ENCODE data around the gene SETX.
"Not testable (repeated sequence)": the region's sequence is repeated elsewhere in the genome, so short reads cannot be mapped to it uniquely, and the experiment has no call there.

The SETX gene

GRCh38 chr9:132354637-132355355, at the start of gene SETX:
Gene SETX (minus strand): TSS chr9:132354986. CDS start chr9:132349428, 5,558 bp downstream.
- DNase-seq: peak; percentile 97

- no peak for DNase-seq
Observed at GRCh38 chr9:132404228-132404881, 49.6 kb upstream of the SETX start.

- no peak for DNase-seq
Observed at GRCh38 chr9:132401824-132402223, 47.0 kb upstream of the SETX start.

- DNase-seq: no peak
Observed at GRCh38 chr9:132395560-132395959, 40.8 kb upstream of the SETX start.

GRCh38 chr9:132391449-132391848, 36.7 kb upstream of the SETX start:
- DNase-seq: no peak

- DNase-seq: no peak
Observed at GRCh38 chr9:132390966-132391365, 36.2 kb upstream of the SETX start.

- no peak for DNase-seq
Observed at GRCh38 chr9:132387133-132387532, 32.3 kb upstream of the SETX start.

- no peak for DNase-seq
Observed at GRCh38 chr9:132384376-132384775, 29.6 kb upstream of the SETX start.

- no peak for DNase-seq
Observed at GRCh38 chr9:132383462-132383883, 28.7 kb upstream of the SETX start.

GRCh38 chr9:132381966-132382541, 27.3 kb upstream of the SETX start:
- DNase-seq: no peak

- DNase-seq: not testable (repeated sequence)
Observed at GRCh38 chr9:132378416-132378815, 23.6 kb upstream of the SETX start.

GRCh38 chr9:132377769-132378168, 23.0 kb upstream of the SETX start:
- not testable (repeated sequence) for DNase-seq

GRCh38 chr9:132372177-132373095, 17.6 kb upstream of the SETX start:
- DNase-seq: no peak

- DNase-seq: no peak
Observed at GRCh38 chr9:132370592-132370991, 15.8 kb upstream of the SETX start.

GRCh38 chr9:132369421-132369820, 14.6 kb upstream of the SETX start:
- DNase-seq: no peak

- DNase-seq: no peak
Observed at GRCh38 chr9:132367613-132368313, 13.0 kb upstream of the SETX start.

GRCh38 chr9:132366481-132366880, 11.7 kb upstream of the SETX start:
- DNase-seq: no peak

- no peak for DNase-seq
Observed at GRCh38 chr9:132365986-132366385, 11.2 kb upstream of the SETX start.

- DNase-seq: no peak
Observed at GRCh38 chr9:132364068-132364467, 9.3 kb upstream of the SETX start.

GRCh38 chr9:132357764-132358163, 3.0 kb upstream of the SETX start:
- no peak for DNase-seq

GRCh38 chr9:132356324-132356924, 1.6 kb upstream of the SETX start:
- no peak for DNase-seq
